Psoas muscle (tissue), 8 donors: ENCODE data around the gene CABLES2. TPM values are rescaled to one million over a fixed set of nuclear protein-coding genes. Genes with fewer than 3 reads are reported as not detected.
A peak's percentile ranks its signal among the peaks of the same experiment; 100 is the strongest.

ENCODE experiments used
- ATAC-seq, 4 donors: fragments of 200-7000 bp; cut with Tn5 transposase; one replicate each; pipeline ENCODE4 v1.9.1; 2020; ENCODE audit warnings: moderate library complexity in 3 of 4, mild to moderate bottlenecking in 2 of 4
- DNase-seq, 2 donors: peaks; one replicate each; pipeline ENCODE4 v3.0.0-alpha.2; 2020
- H3K27ac ChIP-seq: fragments of 200-600 bp; one replicate; pipeline ENCODE4 v1.8.0; 2022
- H3K27me3 ChIP-seq, 3 donors: fragments of 200-600 bp in 1 of 3; one replicate each; pipeline versions ENCODE4 v1.6.1 to v1.8.0; 2013 to 2022; ENCODE audit warnings: low read length in 2 of 3, mild to moderate bottlenecking in 2 of 3, moderate library complexity in 1 of 3; ENCODE audit not compliant: insufficient read depth in 3 of 3
- H3K36me3 ChIP-seq, 2 donors: fragments of 200-600 bp in 1 of 2; one replicate each; pipeline versions ENCODE4 v1.6.1 to v1.8.0; 2013 to 2022; ENCODE audit warnings: low read depth in 1 of 2, mild to moderate bottlenecking in 1 of 2, moderate library complexity in 1 of 2; ENCODE audit not compliant: insufficient read depth in 1 of 2
- H3K4me1 ChIP-seq: fragments of 200-600 bp; one replicate; pipeline ENCODE4 v1.8.0; 2022
- H3K4me3 ChIP-seq: fragments of 200-600 bp; one replicate; pipeline ENCODE4 v1.8.0; 2022; ENCODE audit warnings: mild to moderate bottlenecking
- H3K9me3 ChIP-seq: fragments of 200-600 bp; one replicate; pipeline ENCODE4 v1.8.0; 2022
- CTCF ChIP-seq: fragments of 200-600 bp; IDR thresholded peaks from one replicate; pipeline ENCODE4 v1.8.0; 2022; ENCODE audit warnings: antibody characterized with exemption
- WGBS, 3 donors: extraction: QIAGEN DNeasy Blood & Tissue Kit; methylation state at CpG; one replicate each; pipeline versions ENCODE4 v1.1.6 to v1.1.7; 2013; 5-methylcytosine and 5-hydroxymethylcytosine counted together
- intact Hi-C, 2 donors: fragments of 100-400 bp; cut with DNase I; formaldehyde crosslinking; loops; one replicate each; pipeline versions ENCODE4 v1.11.0 to v1.14.2; 2022
- polyA plus RNA-seq, 3 donors: library from polyadenylated mRNA; stranded (reverse); fragments of 200-250 nt; gene quantifications; one replicate each; pipeline ENCODE4 v1.2.3, GENCODE V29; 2013
- total RNA-seq, 4 donors: library from RNA; stranded (reverse); fragmentation: NEBNext Ultra II Directional in 2 of 4; extraction: Animal tissue kit (Norgen Biotek cat#: 25700) in 2 of 4; gene quantifications; one replicate each; pipeline versions ENCODE4 v1.2.1 to v1.2.4, GENCODE V29; 2021 to 2023
- donor health status: healthy with polysubstance abuse.
- donor health status: DM: no; HTN: no; CAD: no; lungs with moderate emphysema.
- donor health status: Bipolar disorder and iron deficiency.
- donor health status: healthy.
- donor health status: DM: yes; HTN: yes; CAD: no.
- donor health status: DM: no; HTN: no; CAD: no.
- donor health status: DM: no; HTN: no; CAD: no.
- donor health status: DM: yes; HTN: yes; CAD: no.

The CABLES2 gene
- total and polyA plus RNA-seq, 7 donors, result 2.4 to 4.3 (median 3.8) TPM

GRCh38 chr20:62369815-62370114 lies 37.3 kb downstream of the CABLES2 start:
- Histone ChIP-seq H3K9me3 (no peaks in the 10 kb centered on the region), H3K27me3 (no peaks in the 10 kb centered on the region), H3K4me3 (no peak overlapping the region), H3K36me3 (no peaks in the 10 kb centered on the region), H3K4me1 (peaks cover 49% of the 10 kb centered on the region), H3K27ac (peak overlapping the region; percentile 87)
- ATAC-seq (no peak), DNase-seq (no peak)
- no peak for TF ChIP-seq CTCF
- 51 to 56% (median 55%) methylated on average over 1 to 4 of the region's 4 CpGs for WGBS, 3 donors
- intact Hi-C loops, result loop anchor here in 1 of 2 donors (5.0 kb wide), 1 partner anchor 62 kb away; no protein-coding TSS in a partner anchor

DNA sequence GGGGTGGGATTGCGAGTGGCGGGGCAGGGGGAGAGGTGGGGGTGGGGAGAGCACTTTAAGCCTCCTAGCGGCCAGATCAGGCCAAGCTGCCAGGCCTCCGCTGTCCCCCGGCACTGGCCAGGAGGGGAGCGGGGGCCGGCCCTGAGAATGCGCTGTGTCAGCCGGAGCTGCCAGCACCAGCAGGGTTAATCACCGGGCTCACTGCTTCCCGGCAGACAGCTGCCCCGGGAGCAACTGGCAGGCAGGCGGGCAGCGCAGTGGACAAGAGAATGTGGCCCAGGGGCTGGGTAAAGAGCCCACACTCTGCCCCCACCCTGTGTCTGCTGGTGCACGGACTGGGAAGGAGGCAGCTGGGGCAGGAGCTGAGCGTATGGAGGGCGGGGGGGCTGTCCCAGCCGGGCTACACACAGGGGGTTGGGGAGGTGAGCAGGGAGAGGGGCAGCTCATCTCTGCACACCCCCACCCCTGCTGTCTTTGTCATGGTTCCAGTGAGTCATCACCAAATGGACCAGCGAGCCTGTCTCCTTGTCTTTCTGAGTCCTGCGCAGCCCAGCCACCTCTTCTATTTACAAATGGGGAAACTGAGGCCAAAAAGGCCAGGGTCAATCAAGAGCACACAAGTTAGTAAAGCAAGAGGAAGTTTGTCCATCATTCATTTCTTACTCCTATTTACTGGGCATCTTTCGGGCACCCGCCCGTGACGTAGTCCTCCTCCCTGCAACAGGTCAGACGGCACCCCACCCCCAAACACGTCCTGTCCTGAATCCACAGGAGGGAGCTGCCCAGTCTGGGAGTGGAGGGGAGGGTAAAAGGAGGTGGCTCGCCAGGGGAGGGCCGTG lies 37.9 kb downstream of the CABLES2 start:
- Histone ChIP-seq H3K27me3 (no peaks in the 10 kb centered on the region), H3K36me3 (no peaks in the 10 kb centered on the region), H3K4me3 (peak overlapping the region; percentile 75), H3K27ac (peak overlapping the region; percentile 87), H3K4me1 (peaks cover 55% of the 10 kb centered on the region), H3K9me3 (no peaks in the 10 kb centered on the region)
- WGBS, 3 donors, result 17 to 29% (median 21%) methylated on average over 24 to 28 of the region's 28 CpGs
- peak; percentile 43 to 71 (median 64) for ATAC-seq
- TF ChIP-seq CTCF, result peak; percentile 41
- DNase-seq, result peak; percentile 67 to 69
- intact Hi-C loops, result no loop called here

DNA sequence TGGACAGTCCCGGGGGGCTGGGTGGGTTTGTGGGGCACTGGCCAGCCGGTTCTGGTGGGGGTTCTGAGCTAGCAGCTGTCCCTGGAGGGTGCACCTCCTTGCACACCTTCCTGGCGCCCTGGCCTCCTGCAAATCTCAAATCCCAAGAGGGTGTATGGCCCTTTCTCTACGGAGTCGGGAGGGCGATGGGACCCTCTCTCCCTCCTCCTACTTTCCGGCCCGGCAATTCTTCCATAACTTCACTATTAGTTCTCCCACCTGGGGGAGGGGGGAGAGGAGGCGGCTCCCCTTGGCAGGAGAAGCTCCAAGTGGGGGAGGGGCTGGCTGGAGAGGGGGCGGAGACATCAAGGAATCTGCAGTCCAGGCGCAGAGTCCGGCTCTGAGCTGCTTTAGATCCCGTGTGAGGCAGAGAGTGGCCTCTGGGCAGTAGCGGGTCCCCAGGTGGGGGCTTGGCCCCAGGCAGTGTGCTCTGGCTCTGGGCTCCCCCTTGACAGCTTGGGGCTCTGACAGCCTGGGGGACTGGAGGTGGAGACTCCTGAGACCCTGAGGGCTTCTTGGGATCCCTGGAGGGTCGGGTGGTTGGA lies 38.6 kb downstream of the CABLES2 start:
- Histone ChIP-seq H3K4me3 (peak overlapping the region; percentile 75), H3K27me3 (no peaks in the 10 kb centered on the region), H3K36me3 (no peaks in the 10 kb centered on the region), H3K4me1 (peaks cover 61% of the 10 kb centered on the region), H3K27ac (peak overlapping the region; percentile 87), H3K9me3 (no peaks in the 10 kb centered on the region)
- DNase-seq (peak; percentile 58 to 75), ATAC-seq (peak in 3 of 4 donors; percentile 10 to 28 (median 19))
- intact Hi-C loops, result no loop called here
- WGBS, 3 donors, result 2 to 4% (median 2%) methylated on average over 13 to 15 of the region's 15 CpGs
- no peak for TF ChIP-seq CTCF

- Histone ChIP-seq H3K4me1 (peaks cover 68% of the 10 kb centered on the region), H3K36me3 (no peaks in the 10 kb centered on the region), H3K27me3 (no peaks in the 10 kb centered on the region), H3K4me3 (peak overlapping the region; percentile 75), H3K27ac (peak overlapping the region; percentile 87), H3K9me3 (no peaks in the 10 kb centered on the region)
- DNase-seq, result peak; percentile 59 to 79
- ATAC-seq, result peak; percentile 13 to 31 (median 22)
- intact Hi-C loops, result no loop called here
- WGBS, 3 donors, result 0 to 2% (median 1%) methylated on average over 35 to 37 of the region's 37 CpGs
- no peak for TF ChIP-seq CTCF
Measured at GRCh38 chr20:62367633-62368391, 39.3 kb downstream of the CABLES2 start.
